Measurements from ENCODE around the gene COL1A1.

- TF ChIP-seq CTCF (optimal IDR thresholded peaks at IDR 0.05 in 1 of 3, IDR thresholded peaks at IDR 0.05 in 1 of 3, conservative IDR thresholded peaks at IDR 0.05 in 1 of 3; ENCODE audit: extremely low read depth in 1 of 3, insufficient read depth in 2 of 3, low read length in 3 of 3): no peak
- no peak for TF ChIP-seq EZH2 (IDR thresholded peaks at IDR 0.05; ENCODE audit: low read length)
These were observed 8.2 kb upstream of the COL1A1 start for GRCh38 chr17:50209472-50210239.

Data from keratinocyte (primary cell).